ENCODE results near the gene HIVEP1.

HIVEP1 gene

GRCh38 chr6:12022481-12022880, 10.4 kb downstream of the HIVEP1 start:
- no peak for DNase-seq

GRCh38 chr6:12022953-12023388, 10.9 kb downstream of the HIVEP1 start:
- DNase-seq = no peak

- DNase-seq = no peak
Measured at GRCh38 chr6:12024216-12024615, 12.1 kb downstream of the HIVEP1 start.

- no peak for DNase-seq
Measured at GRCh38 chr6:12024699-12025434, 12.8 kb downstream of the HIVEP1 start.

- no peak for DNase-seq
Measured at GRCh38 chr6:12026120-12026519, 14.0 kb downstream of the HIVEP1 start.

GRCh38 chr6:12026833-12027232, 14.7 kb downstream of the HIVEP1 start:
- DNase-seq = no peak

- DNase-seq = no peak
Measured at GRCh38 chr6:12028213-12028612, 16.1 kb downstream of the HIVEP1 start.

- DNase-seq = no peak
Measured at GRCh38 chr6:12029979-12030737, 18.0 kb downstream of the HIVEP1 start.

- no peak for DNase-seq
Measured at GRCh38 chr6:12030993-12031550, 19.0 kb downstream of the HIVEP1 start.

- DNase-seq = no peak
Measured at GRCh38 chr6:12032783-12033573, 20.9 kb downstream of the HIVEP1 start.

GRCh38 chr6:12033770-12034169, 21.7 kb downstream of the HIVEP1 start:
- no peak for DNase-seq

- DNase-seq = no peak
Measured at GRCh38 chr6:12034349-12034748, 22.2 kb downstream of the HIVEP1 start.

- DNase-seq = no peak
Measured at GRCh38 chr6:12034837-12035236, 22.7 kb downstream of the HIVEP1 start.

- DNase-seq = no peak
Measured at GRCh38 chr6:12036766-12037165, 24.7 kb downstream of the HIVEP1 start.

GRCh38 chr6:12037798-12038197, 25.7 kb downstream of the HIVEP1 start:
- DNase-seq = no peak

GRCh38 chr6:12039540-12040459, 27.7 kb downstream of the HIVEP1 start:
- no peak for DNase-seq

GRCh38 chr6:12047304-12047703, 35.2 kb downstream of the HIVEP1 start:
- DNase-seq = no peak

GRCh38 chr6:12047792-12048432, 35.8 kb downstream of the HIVEP1 start:
- no peak for DNase-seq

- DNase-seq = no peak
Measured at GRCh38 chr6:12048609-12049008, 36.5 kb downstream of the HIVEP1 start.

GRCh38 chr6:12049165-12049564, 37.1 kb downstream of the HIVEP1 start:
- no peak for DNase-seq

GRCh38 chr6:12051861-12052368, 39.8 kb downstream of the HIVEP1 start:
- DNase-seq = no peak
